Left ventricle myocardium inferior (tissue), 1 donor: ENCODE data around the gene HES6. TPM values are rescaled to one million over a fixed set of nuclear protein-coding genes. Genes with fewer than 3 reads are reported as not detected.

ENCODE experiments used
- DNase-seq: peaks from one replicate; pipeline ENCODE4 v3.0.0-alpha.2; 2020
- H3K27ac ChIP-seq: fragments of 200-600 bp; replicated peaks from 2 replicates; pipeline ENCODE4 v1.8.0; 2021
- H3K27me3 ChIP-seq: fragments of 200-600 bp; 2 replicates; pipeline ENCODE4 v1.8.0; 2021; ENCODE audit warnings: low read depth
- H3K36me3 ChIP-seq: fragments of 200-600 bp; 2 replicates; pipeline ENCODE4 v1.8.0; 2021
- H3K4me1 ChIP-seq: fragments of 200-600 bp; 2 replicates; pipeline ENCODE4 v1.8.0; 2021
- H3K4me3 ChIP-seq: fragments of 200-600 bp; 2 replicates; pipeline ENCODE4 v1.8.0; 2021; ENCODE audit warnings: mild to moderate bottlenecking, moderate library complexity
- H3K9me3 ChIP-seq: fragments of 200-600 bp; replicated peaks from 2 replicates; pipeline ENCODE4 v1.8.0; 2021
- CTCF ChIP-seq: fragments of 200-600 bp; IDR thresholded peaks from 2 replicates; pipeline ENCODE4 v1.8.0; 2021; ENCODE audit warnings: antibody characterized with exemption, mild to moderate bottlenecking, borderline replicate concordance
- intact Hi-C: fragments of 100-400 bp; cut with micrococcal nuclease; formaldehyde crosslinking; loops from one replicate; pipeline ENCODE4 v1.11.0; 2022
- total RNA-seq: library from RNA; stranded (reverse); fragmentation: NEBNext Ultra II Directional; extraction: Animal tissue kit (Norgen Biotek cat#: 25700); gene quantifications from one replicate; pipeline ENCODE4 v1.2.1, GENCODE V29; 2021
- donor health status: DM: no; HTN: yes; CAD: no; lungs with severe emphysema.

The HES6 gene
- total RNA-seq, 1 donor from 2014 or later = 2.7 TPM

GRCh38 chr2:238255636-238256035, 15.8 kb upstream of the HES6 start:
- Histone ChIP-seq H3K27me3 (no peaks in the 10 kb centered on the region), H3K27ac (no peak overlapping the region), H3K4me3 (no peak overlapping the region), H3K36me3 (peaks cover 95% of the 10 kb centered on the region), H3K9me3 (no peaks in the 10 kb centered on the region), H3K4me1 (peaks cover 10% of the 10 kb centered on the region)
- DNase-seq = no peak
- no peak for TF ChIP-seq CTCF
- intact Hi-C loops = no loop called here

GRCh38 chr2:238255151-238255551, 15.3 kb upstream of the HES6 start:
- TF ChIP-seq CTCF = no peak
- Histone ChIP-seq H3K4me3 (no peak overlapping the region), H3K36me3 (peaks cover 99% of the 10 kb centered on the region), H3K27me3 (no peaks in the 10 kb centered on the region), H3K9me3 (no peaks in the 10 kb centered on the region), H3K4me1 (peaks cover 7% of the 10 kb centered on the region), H3K27ac (no peak overlapping the region)
- DNase-seq = no peak
- intact Hi-C loops = no loop called here

GRCh38 chr2:238254095-238254723, 14.4 kb upstream of the HES6 start:
- DNase-seq = no peak
- TF ChIP-seq CTCF = no peak
- H3K4me1 ChIP-seq = peaks cover 7% of the 10 kb centered on the region
- H3K27ac ChIP-seq = no peak overlapping the region
- H3K36me3 ChIP-seq = peaks cover 99% of the 10 kb centered on the region
- H3K9me3 ChIP-seq = no peaks in the 10 kb centered on the region
- H3K27me3 ChIP-seq = no peaks in the 10 kb centered on the region
- H3K4me3 ChIP-seq = no peak overlapping the region
- intact Hi-C loops = no loop called here

- intact Hi-C loops = no loop called here
- Histone ChIP-seq H3K36me3 (peaks cover 95% of the 10 kb centered on the region), H3K9me3 (no peaks in the 10 kb centered on the region), H3K4me3 (no peak overlapping the region), H3K27me3 (no peaks in the 10 kb centered on the region), H3K27ac (no peak overlapping the region), H3K4me1 (peaks cover 7% of the 10 kb centered on the region)
- no peak for DNase-seq
- TF ChIP-seq CTCF = no peak
Measured at GRCh38 chr2:238252766-238253630, 13.2 kb upstream of the HES6 start.

GRCh38 chr2:238251986-238252385, 12.1 kb upstream of the HES6 start:
- no peak overlapping the region for H3K27ac ChIP-seq
- H3K4me1 ChIP-seq = peaks cover 7% of the 10 kb centered on the region
- intact Hi-C loops = no loop called here
- H3K36me3 ChIP-seq = peaks cover 95% of the 10 kb centered on the region
- TF ChIP-seq CTCF = no peak
- no peaks in the 10 kb centered on the region for H3K9me3 ChIP-seq
- no peaks in the 10 kb centered on the region for H3K27me3 ChIP-seq
- no peak overlapping the region for H3K4me3 ChIP-seq
- no peak for DNase-seq
